ENCODE measurements around the gene DSCAML1.

DNA sequence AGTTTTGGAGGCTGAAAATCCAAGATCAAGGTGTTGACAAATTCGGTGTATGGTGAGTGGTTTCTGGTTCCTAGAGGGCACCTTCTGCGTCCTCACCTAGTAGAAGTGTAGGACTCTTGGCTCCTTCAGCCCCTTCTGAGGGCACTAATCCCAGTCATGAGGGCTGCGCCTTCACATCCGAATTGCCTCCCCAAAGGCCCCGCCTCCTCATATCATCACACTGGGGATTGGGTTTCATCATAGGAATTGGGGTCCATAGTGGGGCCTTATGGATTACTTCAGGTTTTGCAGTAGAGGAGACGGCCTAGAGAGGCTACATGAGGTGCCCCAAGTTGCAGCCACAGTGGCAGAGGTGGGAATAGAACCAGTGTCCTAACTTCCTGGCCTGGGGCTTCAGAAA, 382.3 kb downstream of the DSCAML1 start:
- TF ChIP-seq, protein P1, sequence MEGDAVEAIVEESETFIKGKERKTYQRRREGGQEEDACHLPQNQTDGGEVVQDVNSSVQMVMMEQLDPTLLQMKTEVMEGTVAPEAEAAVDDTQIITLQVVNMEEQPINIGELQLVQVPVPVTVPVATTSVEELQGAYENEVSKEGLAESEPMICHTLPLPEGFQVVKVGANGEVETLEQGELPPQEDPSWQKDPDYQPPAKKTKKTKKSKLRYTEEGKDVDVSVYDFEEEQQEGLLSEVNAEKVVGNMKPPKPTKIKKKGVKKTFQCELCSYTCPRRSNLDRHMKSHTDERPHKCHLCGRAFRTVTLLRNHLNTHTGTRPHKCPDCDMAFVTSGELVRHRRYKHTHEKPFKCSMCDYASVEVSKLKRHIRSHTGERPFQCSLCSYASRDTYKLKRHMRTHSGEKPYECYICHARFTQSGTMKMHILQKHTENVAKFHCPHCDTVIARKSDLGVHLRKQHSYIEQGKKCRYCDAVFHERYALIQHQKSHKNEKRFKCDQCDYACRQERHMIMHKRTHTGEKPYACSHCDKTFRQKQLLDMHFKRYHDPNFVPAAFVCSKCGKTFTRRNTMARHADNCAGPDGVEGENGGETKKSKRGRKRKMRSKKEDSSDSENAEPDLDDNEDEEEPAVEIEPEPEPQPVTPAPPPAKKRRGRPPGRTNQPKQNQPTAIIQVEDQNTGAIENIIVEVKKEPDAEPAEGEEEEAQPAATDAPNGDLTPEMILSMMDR (IDR thresholded peaks at IDR 0.05) = no peak
- no peak for TF ChIP-seq POLR2A (IDR thresholded peaks at IDR 0.05)
- TF ChIP-seq EP300 (IDR thresholded peaks at IDR 0.05) = no peak

All from upper lobe of left lung (tissue), 4 donors.